HCT116 (cell line): ENCODE data around the gene ATG16L1. TPM values are rescaled to one million over a fixed set of nuclear protein-coding genes. Genes with fewer than 3 reads are reported as not detected.

Source experiments
- ATAC-seq: fragments of 200-7000 bp; cut with Tn5 transposase; 2 replicates; pipeline ENCODE4 v1.9.1; 2020; ENCODE audit warnings: mild to moderate bottlenecking, moderate library complexity
- BruUV-seq: library from RNA; stranded (reverse); fragments of 400-500 nt; replicated peaks from 2 replicates; lab custom pipeline; 2021; lab: Mats Ljungman, UMichigan
- CTCF ChIA-PET: fragments of 300-600 bp; sonication (Branson Sonifier 250); formaldehyde crosslinking; loops from one replicate; lab custom pipeline; 2021; ENCODE audit warnings: antibody characterized with exemption; lab: Charles Lee
- POLR2A ChIA-PET: fragments of 300-600, 350-600 bp; sonication (Branson Sonifier 250); formaldehyde crosslinking; loops from one replicate; lab custom pipeline; 2021; ENCODE audit warnings: antibody characterized with exemption; lab: Charles Lee
- RAD21 ChIA-PET, 2 experiments: fragments of 300-600 bp; sonication (Branson Sonifier 250); formaldehyde crosslinking; loops; one replicate each; lab custom pipeline; 2023; ENCODE audit warnings: low total read pairs in 2 of 2; ENCODE audit not compliant: uncharacterized antibody in 2 of 2, unreplicated experiment in 2 of 2, low non-redundant PET in 1 of 2; lab: Charles Lee
- DNase-seq: peaks from one replicate; pipeline ENCODE4 v3.0.0-alpha.2; 2010; ENCODE audit warnings: low read depth, low spot score
- H2AFZ ChIP-seq: fragments of 200-600 bp; shearing (Covaris generic), sonication (generic); 2 replicates; pipeline ENCODE4 v1.6.1; 2017; ENCODE audit warnings: low read depth, mixed run types, mixed read lengths, antibody characterized with exemption, low read length; ENCODE audit not compliant: poor library complexity, severe bottlenecking
- H3K27ac ChIP-seq: 2 replicates; pipeline ENCODE4 v1.5.1; 2012; ENCODE audit warnings: low read depth, low read length
- H3K27me3 ChIP-seq: fragments of 200-600 bp; sonication (generic); 2 replicates; pipeline ENCODE4 v1.6.1; 2016; ENCODE audit warnings: mixed run types, low read length, mixed read lengths; ENCODE audit not compliant: insufficient read depth
- H3K36me3 ChIP-seq, 2 experiments: fragments of 200-500 bp in 1 of 2; fragments of 200-600 bp in 1 of 2; sonication (Bioruptor generic) in 1 of 2; sonication (generic) in 1 of 2; 2 replicates each; pipeline versions ENCODE4 v1.5.1 to v1.6.1; 2014 to 2016; ENCODE audit warnings: low read length in 2 of 2, inconsistent platforms in 1 of 2, mixed read lengths in 1 of 2, mixed run types in 1 of 2; ENCODE audit not compliant: insufficient read depth in 2 of 2, control insufficient read depth in 1 of 2
- H3K4me1 ChIP-seq, 2 experiments: fragments of 200-600 bp in 1 of 2; sonication (generic) in 1 of 2; 2 replicates each; pipeline versions ENCODE4 v1.5.1 to v1.6.1; 2012 to 2017; ENCODE audit warnings: low read length in 2 of 2, inconsistent platforms in 1 of 2, mild to moderate bottlenecking in 1 of 2, mixed read lengths in 1 of 2, mixed run types in 1 of 2, moderate library complexity in 1 of 2; ENCODE audit not compliant: insufficient read depth in 2 of 2, control insufficient read depth in 1 of 2
- H3K4me2 ChIP-seq: fragments of 200-600 bp; sonication (generic); 2 replicates; pipeline ENCODE4 v1.6.1; 2017; ENCODE audit warnings: mixed run types, low read length, mixed read lengths
- H3K4me3 ChIP-seq, 2 experiments: fragments of 200-600 bp in 1 of 2; sonication (generic) in 1 of 2; replicated peaks in 1 of 2; 2 replicates each; pipeline ENCODE4 v1.5.1; 2011 to 2016; ENCODE audit warnings: low read length in 2 of 2, control low read depth in 1 of 2, low read depth in 1 of 2, mild to moderate bottlenecking in 1 of 2, mixed read lengths in 1 of 2, mixed run types in 1 of 2
- H3K79me2 ChIP-seq: fragments of 200-600 bp; sonication (generic); 2 replicates; pipeline ENCODE4 v1.6.1; 2017; ENCODE audit warnings: mild to moderate bottlenecking, mixed run types, low read length, moderate library complexity, mixed read lengths; ENCODE audit not compliant: insufficient read depth
- H3K9ac ChIP-seq: fragments of 200-600 bp; sonication (generic); 2 replicates; pipeline ENCODE4 v1.6.1; 2016; ENCODE audit warnings: low read length, mixed read lengths
- H3K9me2 ChIP-seq: fragments of 200-600 bp; sonication (generic), shearing (Covaris generic); 2 replicates; pipeline ENCODE4 v1.6.1; 2017; ENCODE audit warnings: mixed run types, mild to moderate bottlenecking, moderate library complexity; ENCODE audit not compliant: insufficient read depth
- H3K9me3 ChIP-seq, 2 experiments: fragments of 200-500 bp in 1 of 2; fragments of 200-600 bp in 1 of 2; sonication (Bioruptor generic) in 1 of 2; sonication (generic) in 1 of 2; 2 replicates each; pipeline ENCODE4 v1.6.1; 2014 to 2017; ENCODE audit warnings: low read length in 2 of 2, mixed read lengths in 2 of 2, inconsistent platforms in 1 of 2, low read depth in 1 of 2, mild to moderate bottlenecking in 1 of 2, mixed run types in 1 of 2, moderate library complexity in 1 of 2; ENCODE audit not compliant: control insufficient read depth in 1 of 2, insufficient read depth in 1 of 2
- H4K20me1 ChIP-seq: fragments of 200-600 bp; sonication (generic), shearing (Covaris generic); 2 replicates; pipeline ENCODE4 v1.6.1; 2017; ENCODE audit warnings: mixed run types, mild to moderate bottlenecking, moderate library complexity; ENCODE audit not compliant: insufficient read depth
- CBX3 ChIP-seq: IDR thresholded peaks from 2 replicates; pipeline ENCODE4 v1.6.1; 2012; ENCODE audit warnings: low read depth
- REST ChIP-seq: IDR thresholded peaks from 2 replicates; pipeline ENCODE4 v1.6.1; 2012; ENCODE audit warnings: low read depth
- SP1 ChIP-seq: IDR thresholded peaks from 2 replicates; pipeline ENCODE4 v1.6.1; 2012; ENCODE audit warnings: low read depth
- intact Hi-C: fragments of 100-400 bp; cut with micrococcal nuclease; formaldehyde crosslinking; loops from 2 replicates; pipeline ENCODE4 v1.10.0; 2022
- total RNA-seq: library from RNA; stranded (reverse); gene quantifications from one replicate; pipeline ENCODE4 v1.2.1, GENCODE V29; 2021; ENCODE audit not compliant: unreplicated experiment

ATG16L1 gene
- total RNA-seq, 1 experiment from 2014 or later: 43.4 TPM

GRCh38 chr2:233250568-233250967 lies 905 bp upstream of the ATG16L1 start:
- POLR2A ChIA-PET: interaction anchor here (0.6 kb wide), 1 partner anchor 185 kb away, joined by 3 read pairs; no protein-coding TSS in a partner anchor
- H2AFZ ChIP-seq: peak overlapping the region; percentile 2
- no TSS peak for BruUV-seq
- intact Hi-C loops: loop anchor here (5.0 to 10.0 kb wide), 4 partner anchors 102 to 643 kb away; partner anchors contain the start of gene DGKD
- H3K27ac ChIP-seq: no peak overlapping the region
- H3K27me3 ChIP-seq: no peaks in the 10 kb centered on the region
- TF ChIP-seq REST: no peak
- TF ChIP-seq, all 23 proteins: peak for 0
- ATAC-seq: no peak
- Histone ChIP-seq H3K9me3 (no peaks in the 10 kb centered on the region), H3K4me2 (no peak overlapping the region), H3K9me2 (no peaks in the 10 kb centered on the region), H3K4me3 (no peak overlapping the region), H3K79me2 (peaks cover 41% of the 10 kb centered on the region), H3K36me3 (peaks cover 0 to 1% of the 10 kb centered on the region in 2 experiments; a peak in 2 of 4 replicates), H3K4me1 (peaks cover 29 to 55% of the 10 kb centered on the region in 2 experiments), H3K9ac (no peak overlapping the region), H4K20me1 (peaks cover 3% of the 10 kb centered on the region; the same call in 1 of the 2 replicates)
- ChIA-PET RAD21 (no interaction called here), CTCF (interaction anchor here (1.2 to 2.1 kb wide), 3 partner anchors 41 to 190 kb away, joined by 3 to 7 read pairs (median 4); partner anchors contain the start of gene INPP5D)
- no peak for DNase-seq

DNA sequence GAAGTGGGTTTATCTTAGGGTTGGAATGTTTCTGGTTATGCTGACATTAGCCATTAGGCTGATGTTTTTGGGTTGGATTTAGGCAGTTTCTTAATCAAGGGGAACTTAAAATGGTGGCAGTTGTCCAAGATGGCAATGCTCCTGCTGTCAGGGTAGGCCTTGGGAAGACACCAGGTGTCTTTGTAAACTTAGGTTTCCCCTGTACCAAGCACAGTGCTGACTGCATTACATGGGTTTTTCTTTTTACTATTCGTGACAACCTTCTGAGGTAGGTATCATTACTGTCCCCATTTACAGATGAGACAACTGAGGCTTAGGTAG lies 528 bp upstream of the ATG16L1 start:
- no TSS peak for BruUV-seq

More for the DNA sequence above, 528 bp upstream of the ATG16L1 start:
- ATAC-seq (peak; percentile 3), DNase-seq (no peak)
- TF ChIP-seq CBX3: peak; percentile 95; the same call in 1 of the 2 replicates
- TF ChIP-seq SP1: no peak
- Histone ChIP-seq H4K20me1 (peaks cover 3% of the 10 kb centered on the region; the same call in 1 of the 2 replicates), H2AFZ (peak overlapping the region; percentile 71), H3K9me2 (no peaks in the 10 kb centered on the region), H3K4me3 (peak overlapping the region; percentile 89 to 91), H3K9ac (peak overlapping the region; percentile 91), H3K4me2 (peak overlapping the region; percentile 73), H3K4me1 (peaks cover 29 to 51% of the 10 kb centered on the region in 2 experiments), H3K79me2 (peaks cover 44% of the 10 kb centered on the region), H3K27me3 (no peaks in the 10 kb centered on the region), H3K27ac (0 out of 2 replicates have a peak overlapping the region, but pooled peaks have one; percentile 3), H3K9me3 (no peaks in the 10 kb centered on the region), H3K36me3 (peaks cover 2 to 5% of the 10 kb centered on the region in 2 experiments; a peak in 2 of 4 replicates)
- ChIA-PET CTCF (interaction anchor here (0.7 to 2.1 kb wide), 7 partner anchors 41 to 652 kb away, joined by 3 to 7 read pairs (median 3); partner anchors contain the start of gene INPP5D), RAD21 (no interaction called here), POLR2A (interaction anchor here (0.6 to 1.0 kb wide), 2 partner anchors 186 to 397 kb away, joined by 3 to 5 read pairs; no protein-coding TSS in a partner anchor)
- intact Hi-C loops: loop anchor here (1.0 to 10.0 kb wide), 7 partner anchors 101 to 644 kb away; partner anchors contain the start of gene DGKD
